H9 (cell line): ENCODE measurements around the gene FUCA1. TPM values are rescaled to one million over a fixed set of nuclear protein-coding genes. Genes with fewer than 3 reads are reported as not detected.

Source experiments
- DNase-seq: peaks from one replicate; pipeline ENCODE4 v3.0.0-alpha.2; 2017
- H2AFZ ChIP-seq: one replicate; pipeline ENCODE4 v1.6.1; 2013; ENCODE audit warnings: mild to moderate bottlenecking, low read length, control low read depth, moderate library complexity
- H2AK5ac ChIP-seq: 2 replicates; pipeline ENCODE4 v1.6.1; 2013; ENCODE audit warnings: low read length, control low read depth, mixed read lengths; ENCODE audit not compliant: insufficient read length
- H2BK120ac ChIP-seq: one replicate; pipeline ENCODE4 v1.6.1; 2013; ENCODE audit warnings: low read depth, mild to moderate bottlenecking, low read length, control low read depth, inconsistent platforms; ENCODE audit not compliant: poor library complexity, severe bottlenecking
- H2BK12ac ChIP-seq: 2 replicates; pipeline ENCODE4 v1.6.1; 2013; ENCODE audit warnings: low read length, control low read depth, mixed read lengths, low read depth; ENCODE audit not compliant: insufficient read length
- H2BK15ac ChIP-seq: 2 replicates; pipeline ENCODE4 v1.6.1; 2013; ENCODE audit warnings: low read depth, low read length, control low read depth
- H2BK20ac ChIP-seq: one replicate; pipeline ENCODE4 v1.6.1; 2013; ENCODE audit warnings: low read depth, mild to moderate bottlenecking, low read length, control low read depth, inconsistent platforms; ENCODE audit not compliant: poor library complexity, severe bottlenecking
- H2BK5ac ChIP-seq: 2 replicates; pipeline ENCODE4 v1.6.1; 2013; ENCODE audit warnings: low read length, control low read depth, mixed read lengths; ENCODE audit not compliant: insufficient read length
- H3K14ac ChIP-seq: 2 replicates; pipeline ENCODE4 v1.6.1; 2013; ENCODE audit warnings: low read length, control low read depth; ENCODE audit not compliant: insufficient read depth
- H3K18ac ChIP-seq: 2 replicates; pipeline ENCODE4 v1.6.1; 2013; ENCODE audit warnings: low read depth, mild to moderate bottlenecking, mixed read lengths, low read length, control low read depth; ENCODE audit not compliant: insufficient read length
- H3K23ac ChIP-seq: 2 replicates; pipeline ENCODE4 v1.6.1; 2013; ENCODE audit warnings: low read length, control low read depth, mixed read lengths, low read depth; ENCODE audit not compliant: insufficient read length
- H3K23me2 ChIP-seq: 2 replicates; pipeline ENCODE4 v1.6.1; 2013; ENCODE audit warnings: low read depth, mild to moderate bottlenecking, mixed read lengths, low read length, control low read depth; ENCODE audit not compliant: insufficient read length, poor library complexity, severe bottlenecking
- H3K27ac ChIP-seq: 2 replicates; pipeline ENCODE4 v1.5.1; 2013; ENCODE audit warnings: low read length, control low read depth, mixed read lengths, low read depth; ENCODE audit not compliant: insufficient read length
- H3K27me3 ChIP-seq: 2 replicates; pipeline ENCODE4 v1.6.1; 2013; ENCODE audit warnings: low read length, control low read depth, inconsistent platforms; ENCODE audit not compliant: insufficient read depth
- H3K4ac ChIP-seq: 2 replicates; pipeline ENCODE4 v1.6.1; 2013; ENCODE audit warnings: low read depth, mild to moderate bottlenecking, control low read depth, inconsistent platforms, low read length, moderate library complexity
- H3K4me1 ChIP-seq: 2 replicates; pipeline ENCODE4 v1.6.1; 2013; ENCODE audit warnings: low read length, control low read depth, inconsistent platforms; ENCODE audit not compliant: insufficient read depth
- H3K4me2 ChIP-seq: 2 replicates; pipeline ENCODE4 v1.6.1; 2013; ENCODE audit warnings: low read length, control low read depth, mixed read lengths; ENCODE audit not compliant: insufficient read length, insufficient read depth
- H3K56ac ChIP-seq: 2 replicates; pipeline ENCODE4 v1.6.1; 2013; ENCODE audit warnings: low read depth, mild to moderate bottlenecking, mixed read lengths, low read length, control low read depth; ENCODE audit not compliant: insufficient read length
- H3K79me1 ChIP-seq: 2 replicates; pipeline ENCODE4 v1.6.1; 2013; ENCODE audit warnings: low read depth, mild to moderate bottlenecking, moderate library complexity, low read length, control low read depth, inconsistent platforms; ENCODE audit not compliant: insufficient read depth, poor library complexity, severe bottlenecking
- H3K79me2 ChIP-seq: 2 replicates; pipeline ENCODE4 v1.6.1; 2013; ENCODE audit warnings: low read length, control low read depth, inconsistent platforms; ENCODE audit not compliant: insufficient read depth
- H3K9ac ChIP-seq: 2 replicates; pipeline ENCODE4 v1.6.1; 2013; ENCODE audit warnings: low read length, control low read depth, mixed read lengths; ENCODE audit not compliant: insufficient read length; ENCODE audit errors: extremely low read depth
- H3K9me3 ChIP-seq: one replicate; pipeline ENCODE4 v1.6.1; 2013; ENCODE audit warnings: low read depth, low read length, inconsistent platforms; ENCODE audit not compliant: control insufficient read depth
- H3T11ph ChIP-seq: one replicate; pipeline ENCODE4 v1.6.1; 2013; ENCODE audit warnings: mild to moderate bottlenecking, low read length, control low read depth, inconsistent platforms
- H4K20me1 ChIP-seq: one replicate; pipeline ENCODE4 v1.6.1; 2013; ENCODE audit not compliant: control insufficient read depth, insufficient read length, insufficient read depth
- H4K5ac ChIP-seq: 2 replicates; pipeline ENCODE4 v1.6.1; 2013; ENCODE audit warnings: low read depth, mild to moderate bottlenecking, mixed read lengths, low read length, control low read depth; ENCODE audit not compliant: insufficient read length
- H4K8ac ChIP-seq: replicated peaks from 2 replicates; pipeline ENCODE4 v1.6.1; 2013; ENCODE audit warnings: low read length, control low read depth, mixed read lengths, low read depth; ENCODE audit not compliant: insufficient read length
- H4K91ac ChIP-seq: 2 replicates; pipeline ENCODE4 v1.6.1; 2013; ENCODE audit warnings: low read depth, mild to moderate bottlenecking, moderate library complexity, mixed read lengths, low read length, control low read depth; ENCODE audit not compliant: insufficient read length
- H3K27ac Mint-ChIP-seq, 3 experiments: 2 replicates in 2 of 3; 3 replicates in 1 of 3; pipeline ENCODE4 v1.8.0; 2020 to 2021; ENCODE audit warnings: mixed read lengths in 3 of 3, mild to moderate bottlenecking in 1 of 3, moderate library complexity in 1 of 3
- H3K27me3 Mint-ChIP-seq: 2 replicates; pipeline ENCODE4 v1.8.0; 2021; ENCODE audit warnings: low read depth, mild to moderate bottlenecking, moderate library complexity, mixed read lengths
- H3K36me3 Mint-ChIP-seq, 3 experiments: 2 replicates in 2 of 3; 3 replicates in 1 of 3; pipeline ENCODE4 v1.8.0; 2020 to 2021; ENCODE audit warnings: low read depth in 3 of 3, mixed read lengths in 3 of 3; ENCODE audit not compliant: insufficient read depth in 1 of 3
- H3K4me1 Mint-ChIP-seq, 2 experiments: 2 replicates each; pipeline ENCODE4 v1.8.0; 2020; ENCODE audit warnings: mixed read lengths in 2 of 2
- H3K4me3 Mint-ChIP-seq, 2 experiments: 2 replicates in 1 of 2; 3 replicates in 1 of 2; pipeline ENCODE4 v1.8.0; 2020 to 2021; ENCODE audit warnings: mild to moderate bottlenecking in 2 of 2, mixed read lengths in 2 of 2, moderate library complexity in 1 of 2
- H3K9me3 Mint-ChIP-seq, 2 experiments: 2 replicates in 1 of 2; 3 replicates in 1 of 2; pipeline ENCODE4 v1.8.0; 2020; ENCODE audit warnings: mild to moderate bottlenecking in 2 of 2, mixed read lengths in 2 of 2, moderate library complexity in 1 of 2
- WGBS: extraction: QIAGEN DNeasy Blood & Tissue Kit; methylation state at CpG from one replicate; pipeline ENCODE4 v1.1.7; 2013; ENCODE audit warnings: missing lambda C conversion rate, low lambda C conversion rate, mixed read lengths; ENCODE audit not compliant: insufficient read length; ENCODE audit errors: extremely low coverage; 5-methylcytosine and 5-hydroxymethylcytosine counted together
- total RNA-seq: library from RNA; stranded (reverse); gene quantifications from 2 replicates; pipeline ENCODE4 v1.2.1, GENCODE V29; 2021
- TF ChIP-seq, protein P1 (sequence below): fragments of 200-600 bp; sonication (generic); conservative IDR thresholded peaks from 3 replicates; pipeline ENCODE4 v1.8.0; 2021; ENCODE audit warnings: antibody characterized with exemption, mild to moderate bottlenecking

The FUCA1 gene
- total RNA-seq, 1 experiment from 2014 or later, result 9.1 TPM

DNA sequence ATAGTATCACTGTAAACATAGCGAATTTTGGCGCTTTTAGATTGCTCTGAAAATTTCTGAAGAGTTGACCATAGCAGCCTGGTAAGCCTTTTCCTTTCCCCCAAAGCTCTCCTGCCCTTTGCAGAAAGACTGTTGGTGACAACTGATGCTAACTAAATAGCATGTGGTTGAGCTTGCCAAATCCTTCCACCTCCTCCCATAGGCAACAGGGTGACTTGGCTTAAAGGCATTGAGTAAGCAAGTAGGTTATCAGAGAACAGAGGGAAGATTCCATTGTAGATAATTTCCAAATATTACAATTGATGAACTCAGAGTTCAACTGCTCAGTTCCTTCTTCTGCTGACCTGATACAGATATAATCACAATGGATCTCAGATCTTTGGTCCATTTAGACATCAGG, 22.9 kb downstream of the FUCA1 start:
- Histone ChIP-seq H4K8ac (no peak overlapping the region), H2BK12ac (no peak overlapping the region), H3K56ac (no peak overlapping the region), H2BK5ac (no peak overlapping the region), H3K4me2 (no peak overlapping the region), H3K27me3 (no peaks in the 10 kb centered on the region), H4K5ac (no peak overlapping the region), H3K79me1 (no peaks in the 10 kb centered on the region), H2BK20ac (no peak overlapping the region), H3K9ac (no peak overlapping the region), H3K4me1 (no peaks in the 10 kb centered on the region), H3T11ph (no peak overlapping the region), H3K23ac (no peak overlapping the region), H3K4ac (no peak overlapping the region), H3K27ac (no peak overlapping the region), H3K18ac (no peak overlapping the region), H2BK15ac (no peak overlapping the region), H3K14ac (no peak overlapping the region), H3K9me3 (no peaks in the 10 kb centered on the region), H2AK5ac (no peak overlapping the region), H4K20me1 (no peaks in the 10 kb centered on the region), H2BK120ac (no peak overlapping the region), H3K79me2 (no peaks in the 10 kb centered on the region), H4K91ac (no peak overlapping the region), H2AFZ (no peak overlapping the region), H3K23me2 (no peaks in the 10 kb centered on the region)
- Mint-ChIP-seq H3K4me1 (no peaks in the 10 kb centered on the region), H3K27ac (no peak overlapping the region), H3K36me3 (peaks cover 15 to 24% (median 23%) of the 10 kb centered on the region in 3 experiments), H3K9me3 (peaks cover 9 to 17% of the 10 kb centered on the region in 2 experiments; a peak in 4 of 5 replicates), H3K4me3 (no peak overlapping the region), H3K27me3 (peaks cover 12% of the 10 kb centered on the region)
- TF ChIP-seq, protein P1, sequence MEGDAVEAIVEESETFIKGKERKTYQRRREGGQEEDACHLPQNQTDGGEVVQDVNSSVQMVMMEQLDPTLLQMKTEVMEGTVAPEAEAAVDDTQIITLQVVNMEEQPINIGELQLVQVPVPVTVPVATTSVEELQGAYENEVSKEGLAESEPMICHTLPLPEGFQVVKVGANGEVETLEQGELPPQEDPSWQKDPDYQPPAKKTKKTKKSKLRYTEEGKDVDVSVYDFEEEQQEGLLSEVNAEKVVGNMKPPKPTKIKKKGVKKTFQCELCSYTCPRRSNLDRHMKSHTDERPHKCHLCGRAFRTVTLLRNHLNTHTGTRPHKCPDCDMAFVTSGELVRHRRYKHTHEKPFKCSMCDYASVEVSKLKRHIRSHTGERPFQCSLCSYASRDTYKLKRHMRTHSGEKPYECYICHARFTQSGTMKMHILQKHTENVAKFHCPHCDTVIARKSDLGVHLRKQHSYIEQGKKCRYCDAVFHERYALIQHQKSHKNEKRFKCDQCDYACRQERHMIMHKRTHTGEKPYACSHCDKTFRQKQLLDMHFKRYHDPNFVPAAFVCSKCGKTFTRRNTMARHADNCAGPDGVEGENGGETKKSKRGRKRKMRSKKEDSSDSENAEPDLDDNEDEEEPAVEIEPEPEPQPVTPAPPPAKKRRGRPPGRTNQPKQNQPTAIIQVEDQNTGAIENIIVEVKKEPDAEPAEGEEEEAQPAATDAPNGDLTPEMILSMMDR, result no peak
- no CpG with 5 or more reads among the region's 2 CpGs for WGBS
- DNase-seq, result no peak
